Fibroblast of the aortic adventitia (primary cell): Measurements from ENCODE around the gene DPH7. TPM values are rescaled to one million over a fixed set of nuclear protein-coding genes. Genes with fewer than 3 reads are reported as not detected.

Source experiments
- DNase-seq: peaks from one replicate; pipeline ENCODE4 v3.0.0-alpha.2; 2010; ENCODE audit warnings: low read depth
- H3K4me3 ChIP-seq: 2 replicates; pipeline ENCODE4 v1.5.1; 2011; ENCODE audit warnings: low read depth, mild to moderate bottlenecking, control low read depth, low read length, moderate library complexity
- total RNA-seq: library from RNA; depleted of rRNA; stranded (reverse); fragments of >200 nt; gene quantifications from 2 replicates; pipeline ENCODE4 v1.2.3, GENCODE V29; 2012; ENCODE audit warnings: low replicate concordance
- TF ChIP-seq, protein P1 (sequence below): IDR thresholded peaks from 2 replicates; pipeline ENCODE4 v1.5.1; 2011; ENCODE audit warnings: mild to moderate bottlenecking, low read length, control low read depth, inconsistent platforms; ENCODE audit not compliant: insufficient read depth

Gene DPH7
- total RNA-seq, 1 donor = 16.1 TPM

- no peak overlapping the region for H3K4me3 ChIP-seq
- DNase-seq = no peak
- TF ChIP-seq, protein P1, sequence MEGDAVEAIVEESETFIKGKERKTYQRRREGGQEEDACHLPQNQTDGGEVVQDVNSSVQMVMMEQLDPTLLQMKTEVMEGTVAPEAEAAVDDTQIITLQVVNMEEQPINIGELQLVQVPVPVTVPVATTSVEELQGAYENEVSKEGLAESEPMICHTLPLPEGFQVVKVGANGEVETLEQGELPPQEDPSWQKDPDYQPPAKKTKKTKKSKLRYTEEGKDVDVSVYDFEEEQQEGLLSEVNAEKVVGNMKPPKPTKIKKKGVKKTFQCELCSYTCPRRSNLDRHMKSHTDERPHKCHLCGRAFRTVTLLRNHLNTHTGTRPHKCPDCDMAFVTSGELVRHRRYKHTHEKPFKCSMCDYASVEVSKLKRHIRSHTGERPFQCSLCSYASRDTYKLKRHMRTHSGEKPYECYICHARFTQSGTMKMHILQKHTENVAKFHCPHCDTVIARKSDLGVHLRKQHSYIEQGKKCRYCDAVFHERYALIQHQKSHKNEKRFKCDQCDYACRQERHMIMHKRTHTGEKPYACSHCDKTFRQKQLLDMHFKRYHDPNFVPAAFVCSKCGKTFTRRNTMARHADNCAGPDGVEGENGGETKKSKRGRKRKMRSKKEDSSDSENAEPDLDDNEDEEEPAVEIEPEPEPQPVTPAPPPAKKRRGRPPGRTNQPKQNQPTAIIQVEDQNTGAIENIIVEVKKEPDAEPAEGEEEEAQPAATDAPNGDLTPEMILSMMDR = no peak
These were observed 9.6 kb upstream of the DPH7 start for GRCh38 chr9:137588311-137588710.

GRCh38 chr9:137586854-137587253 lies 8.1 kb upstream of the DPH7 start:
- TF ChIP-seq, protein P1 = no peak
- DNase-seq = no peak
- no peak overlapping the region for H3K4me3 ChIP-seq

DNA sequence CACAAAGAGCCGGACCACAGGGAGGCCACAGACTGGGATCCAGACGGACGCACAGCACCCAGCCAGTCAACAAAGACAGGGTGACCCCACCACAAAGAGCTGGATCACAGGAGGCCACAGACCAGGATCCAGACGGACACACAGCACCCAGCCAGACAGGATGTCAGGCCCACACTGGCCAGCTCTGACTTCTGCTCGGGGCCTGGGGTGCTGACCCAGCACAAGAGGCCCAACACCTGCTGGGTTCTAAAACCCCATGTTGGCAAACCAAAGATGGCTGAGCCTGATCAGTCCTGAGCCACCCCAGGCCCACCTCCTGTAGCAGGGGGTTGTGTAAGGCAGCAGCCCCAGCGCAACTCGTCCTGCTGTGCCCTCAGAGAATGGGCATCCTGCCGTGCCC lies 5.2 kb upstream of the DPH7 start:
- DNase-seq = no peak
- TF ChIP-seq, protein P1 = no peak
- no peak overlapping the region for H3K4me3 ChIP-seq

- TF ChIP-seq, protein P1 = no peak
- no peak overlapping the region for H3K4me3 ChIP-seq
- DNase-seq = no peak
These were observed 4.6 kb upstream of the DPH7 start for GRCh38 chr9:137583347-137583746.

DNA sequence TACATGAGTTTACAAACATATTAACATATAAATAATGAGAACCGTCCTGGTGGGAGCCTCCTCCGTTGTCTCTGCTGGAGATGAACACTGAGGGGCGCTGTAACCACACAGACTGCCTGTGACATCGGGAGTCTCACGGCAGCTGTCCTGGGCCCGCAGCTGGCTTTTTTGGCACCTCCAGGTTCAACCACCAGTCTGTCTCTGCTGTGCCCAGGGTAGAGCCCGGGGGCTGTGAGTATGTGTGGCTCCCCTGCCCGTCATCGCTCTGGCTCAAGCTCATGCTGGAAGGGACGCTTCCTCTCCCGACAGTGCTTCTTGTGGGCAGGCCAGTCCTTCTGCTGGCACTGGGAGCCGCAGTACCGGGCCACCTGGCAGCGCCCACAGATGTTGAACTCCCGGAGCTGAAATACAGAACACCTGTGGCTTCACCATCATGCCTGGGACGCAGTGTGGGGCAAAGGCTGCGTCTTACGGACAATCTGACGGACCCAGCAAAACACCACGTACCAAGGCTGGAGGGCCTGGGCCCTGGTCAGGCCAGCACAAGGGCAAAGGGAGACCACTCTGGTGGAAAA lies 3.6 kb upstream of the DPH7 start:
- TF ChIP-seq, protein P1 = peak; percentile 16
- H3K4me3 ChIP-seq = no peak overlapping the region
- DNase-seq = no peak

DNA sequence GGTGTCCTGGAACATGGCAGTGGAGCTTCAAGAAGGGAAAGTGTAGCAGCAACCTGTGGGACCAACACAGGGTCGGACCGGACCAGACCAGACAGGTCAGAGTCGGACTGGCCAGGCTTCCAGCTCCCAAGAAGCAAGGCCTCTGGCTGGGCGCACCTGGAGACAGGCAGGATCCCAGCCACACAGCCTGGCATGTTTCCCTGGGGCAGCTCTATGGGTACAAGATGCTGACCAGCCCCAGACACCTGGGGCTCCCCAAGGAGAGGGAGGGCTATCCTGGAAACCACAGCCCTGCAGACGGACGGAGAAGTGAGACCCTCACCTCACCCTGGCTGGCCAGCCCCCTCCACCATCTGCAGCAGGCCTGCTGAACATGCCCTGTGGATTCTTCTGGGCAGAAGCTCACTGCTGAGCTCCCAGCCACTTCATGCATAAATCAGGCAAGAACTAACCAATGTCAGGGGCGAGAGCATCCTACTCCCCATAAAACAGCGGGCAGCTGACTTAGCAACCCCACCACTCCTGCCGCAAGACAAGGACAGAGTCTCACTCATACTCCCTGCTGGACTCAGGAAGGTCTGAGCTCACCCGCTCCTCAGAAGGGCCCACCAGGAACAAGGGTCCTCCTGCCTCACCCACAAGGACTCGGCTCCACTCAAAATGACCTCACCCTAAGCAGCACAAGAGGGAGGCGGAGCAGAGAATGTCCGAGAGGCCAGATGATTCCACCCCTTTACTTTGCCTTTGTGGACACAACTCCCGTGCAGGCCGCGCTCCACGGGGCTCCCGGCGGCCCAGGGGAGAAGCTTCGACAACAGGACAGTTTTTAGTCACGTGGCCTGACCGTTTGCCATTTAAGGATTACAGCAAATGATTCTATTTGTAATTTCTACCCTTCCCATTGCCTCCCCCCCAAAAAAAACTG lies 2.9 kb upstream of the DPH7 start:
- DNase-seq = no peak
- TF ChIP-seq, protein P1 = no peak
- no peak overlapping the region for H3K4me3 ChIP-seq
